ENCODE results near the gene NOS1AP.

DNA sequence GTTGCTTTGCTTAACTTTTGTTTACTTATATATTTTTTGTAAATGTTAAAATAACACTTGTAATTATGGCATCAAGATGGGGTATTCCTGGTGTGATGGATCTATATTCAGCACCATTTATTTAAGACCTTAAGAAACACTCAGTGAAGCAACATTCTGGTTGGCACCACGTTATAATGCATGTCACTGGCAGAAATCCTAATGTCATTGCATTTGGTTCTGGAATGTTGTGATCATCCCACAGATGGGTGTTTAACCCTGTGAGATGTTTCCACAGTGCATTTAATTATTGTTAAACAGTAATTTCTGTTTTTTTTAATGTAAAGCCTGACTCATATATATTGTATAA is 116.5 kb downstream of the NOS1AP start:
- TF ChIP-seq, protein P1, sequence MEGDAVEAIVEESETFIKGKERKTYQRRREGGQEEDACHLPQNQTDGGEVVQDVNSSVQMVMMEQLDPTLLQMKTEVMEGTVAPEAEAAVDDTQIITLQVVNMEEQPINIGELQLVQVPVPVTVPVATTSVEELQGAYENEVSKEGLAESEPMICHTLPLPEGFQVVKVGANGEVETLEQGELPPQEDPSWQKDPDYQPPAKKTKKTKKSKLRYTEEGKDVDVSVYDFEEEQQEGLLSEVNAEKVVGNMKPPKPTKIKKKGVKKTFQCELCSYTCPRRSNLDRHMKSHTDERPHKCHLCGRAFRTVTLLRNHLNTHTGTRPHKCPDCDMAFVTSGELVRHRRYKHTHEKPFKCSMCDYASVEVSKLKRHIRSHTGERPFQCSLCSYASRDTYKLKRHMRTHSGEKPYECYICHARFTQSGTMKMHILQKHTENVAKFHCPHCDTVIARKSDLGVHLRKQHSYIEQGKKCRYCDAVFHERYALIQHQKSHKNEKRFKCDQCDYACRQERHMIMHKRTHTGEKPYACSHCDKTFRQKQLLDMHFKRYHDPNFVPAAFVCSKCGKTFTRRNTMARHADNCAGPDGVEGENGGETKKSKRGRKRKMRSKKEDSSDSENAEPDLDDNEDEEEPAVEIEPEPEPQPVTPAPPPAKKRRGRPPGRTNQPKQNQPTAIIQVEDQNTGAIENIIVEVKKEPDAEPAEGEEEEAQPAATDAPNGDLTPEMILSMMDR (conservative IDR thresholded peaks at IDR 0.05) = no peak
- TF ChIP-seq ZFX (IDR thresholded peaks at IDR 0.05) = no peak

Data from C4-2B (cell line).